CD8-positive, alpha-beta memory T cell (primary cell): ENCODE results near the gene PDIA4. TPM values are rescaled to one million over a fixed set of nuclear protein-coding genes. Genes with fewer than 3 reads are reported as not detected.

Source experiments
- CTCF ChIA-PET: fragments of 350-600 bp; sonication (Branson Sonifier 250); formaldehyde crosslinking; loops from one replicate; lab custom pipeline; 2021; ENCODE audit warnings: antibody characterized with exemption; lab: Charles Lee
- POLR2A ChIA-PET: fragments of 350-600 bp; sonication (Branson Sonifier 250); formaldehyde crosslinking; loops from one replicate; lab custom pipeline; 2021; ENCODE audit warnings: antibody characterized with exemption; lab: Charles Lee
- DNase-seq, 5 donors: peaks; one replicate each; pipeline versions ENCODE4 v3.0.0 to v3.0.0-alpha.2; 2020 to 2022; ENCODE audit warnings: mixed read lengths in 1 of 5
- H3K27ac ChIP-seq: one replicate; pipeline ENCODE4 v1.7.0; 2013; ENCODE audit warnings: low read depth, mild to moderate bottlenecking, low read length, moderate library complexity
- H3K27me3 ChIP-seq: 2 replicates; pipeline ENCODE4 v1.7.0; 2013; ENCODE audit warnings: low read length, mild to moderate bottlenecking; ENCODE audit not compliant: insufficient read depth, poor library complexity, severe bottlenecking
- H3K36me3 ChIP-seq: 2 replicates; pipeline ENCODE4 v1.7.0; 2013; ENCODE audit warnings: mild to moderate bottlenecking, low read length, moderate library complexity; ENCODE audit not compliant: insufficient read depth
- H3K4me1 ChIP-seq: 2 replicates; pipeline ENCODE4 v1.7.0; 2013; ENCODE audit warnings: mild to moderate bottlenecking, low read length, moderate library complexity; ENCODE audit not compliant: insufficient read depth
- H3K4me3 ChIP-seq: 2 replicates; pipeline ENCODE4 v1.7.0; 2013; ENCODE audit warnings: mild to moderate bottlenecking, low read length
- H3K9me3 ChIP-seq: 2 replicates; pipeline ENCODE4 v1.7.0; 2013; ENCODE audit warnings: mild to moderate bottlenecking, low read length
- H3K27ac Mint-ChIP-seq, 8 donors: one replicate each; pipeline ENCODE4 v1.8.0; 2020 to 2021; ENCODE audit warnings: mixed read lengths in 8 of 8, mild to moderate bottlenecking in 6 of 8, inconsistent platforms in 3 of 8, moderate library complexity in 3 of 8
- H3K27me3 Mint-ChIP-seq, 2 donors: one replicate each; pipeline ENCODE4 v1.8.0; 2020 to 2021; ENCODE audit warnings: mixed read lengths in 2 of 2, mild to moderate bottlenecking in 1 of 2, moderate library complexity in 1 of 2
- H3K36me3 Mint-ChIP-seq, 3 donors: one replicate each; pipeline ENCODE4 v1.8.0; 2020 to 2021; ENCODE audit warnings: mixed read lengths in 3 of 3, inconsistent platforms in 1 of 3, mild to moderate bottlenecking in 1 of 3
- H3K4me1 Mint-ChIP-seq, 3 donors: one replicate each; pipeline ENCODE4 v1.8.0; 2020 to 2021; ENCODE audit warnings: mixed read lengths in 3 of 3, inconsistent platforms in 1 of 3, mild to moderate bottlenecking in 1 of 3
- H3K4me3 Mint-ChIP-seq, 7 donors: one replicate each; pipeline ENCODE4 v1.8.0; 2020 to 2021; ENCODE audit warnings: mixed read lengths in 7 of 7, mild to moderate bottlenecking in 6 of 7, moderate library complexity in 4 of 7, inconsistent platforms in 2 of 7
- H3K9me3 Mint-ChIP-seq, 5 donors: one replicate each; pipeline ENCODE4 v1.8.0; 2020 to 2022; ENCODE audit warnings: mixed read lengths in 5 of 5, mild to moderate bottlenecking in 3 of 5, moderate library complexity in 2 of 5, inconsistent platforms in 1 of 5
- polyA plus RNA-seq: library from polyadenylated mRNA; unstranded; fragments of 300-500 nt; fragmentation: Illumina TruSeq; gene quantifications from one replicate; pipeline ENCODE4 v1.2.3, GENCODE V29; 2021
- total RNA-seq, 2 experiments: library from RNA; stranded (reverse); gene quantifications; one replicate each; pipeline ENCODE4 v1.2.3, GENCODE V29; 2021

Gene PDIA4
- total and polyA plus RNA-seq, 3 experiments from 2014 or later = 91.1 to 113 (median 92.1) TPM

DNA sequence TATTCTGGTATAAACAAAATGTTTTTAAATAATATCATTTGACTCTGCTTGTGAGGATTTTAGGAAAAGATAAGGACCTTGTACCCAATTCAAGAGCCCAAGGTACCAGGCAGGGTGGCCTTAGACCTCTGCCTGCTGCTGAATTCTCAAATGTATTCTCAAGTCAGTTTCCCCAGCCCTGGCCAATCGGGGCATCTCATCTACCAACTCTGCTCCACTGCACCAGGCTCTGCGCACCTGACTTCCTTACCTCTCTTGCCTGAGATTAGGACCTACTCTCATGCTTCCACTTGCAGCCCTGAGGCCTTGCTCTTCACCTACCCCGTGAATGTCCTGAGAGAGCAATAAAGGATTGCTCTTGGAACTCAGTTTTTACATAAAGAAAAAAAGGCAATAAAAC, 74.6 kb downstream of the PDIA4 start:
- ChIA-PET POLR2A (no interaction called here), CTCF (no interaction called here)
- DNase-seq = no peak
- no peaks in the 10 kb centered on the region for H3K9me3 Mint-ChIP-seq
- no peaks in the 10 kb centered on the region for H3K4me1 Mint-ChIP-seq
- H3K36me3 Mint-ChIP-seq = no peaks in the 10 kb centered on the region
- Histone ChIP-seq H3K27me3 (no peaks in the 10 kb centered on the region), H3K9me3 (no peaks in the 10 kb centered on the region), H3K27ac (no peak overlapping the region), H3K36me3 (no peaks in the 10 kb centered on the region), H3K4me3 (no peak overlapping the region), H3K4me1 (no peaks in the 10 kb centered on the region)
- no peak overlapping the region for H3K4me3 Mint-ChIP-seq
- peaks cover 0 to 2% of the 10 kb centered on the region in 2 donors for H3K27me3 Mint-ChIP-seq
- no peak overlapping the region for H3K27ac Mint-ChIP-seq

Other genes with a start within 250 kb of the PDIA4 start
- 100 to 1,000 TPM; 123 to 125 TPM for gene EZH2, start 144.2 kb downstream of the PDIA4 start, total RNA-seq
- gene EZH2, start 144.2 kb downstream of the PDIA4 start, polyA plus RNA-seq = 4.8 TPM
- 1 to 10 TPM; 8.5 to 9.2 TPM for gene ZNF786, start 62.2 kb upstream of the PDIA4 start, total RNA-seq
- gene ZNF786, start 62.2 kb upstream of the PDIA4 start, polyA plus RNA-seq = 17.3 TPM
- gene ZNF425, start 97.8 kb upstream of the PDIA4 start, total RNA-seq = 1 to 10 TPM; 1.4 to 1.8 TPM
- 1.7 TPM for gene ZNF425, start 97.8 kb upstream of the PDIA4 start, polyA plus RNA-seq
- gene ZNF398, start 118.9 kb upstream of the PDIA4 start, total RNA-seq = 10 to 100 TPM; 15.7 to 16.4 TPM
- 13.0 TPM for gene ZNF398, start 118.9 kb upstream of the PDIA4 start, polyA plus RNA-seq
- gene ZNF282, start 167.0 kb upstream of the PDIA4 start, total RNA-seq = 10 to 100 TPM; 35.8 to 36.6 TPM
- gene ZNF282, start 167.0 kb upstream of the PDIA4 start, polyA plus RNA-seq = 1.5 TPM
- 10 to 100 TPM; 14.7 to 16.6 TPM for gene ZNF212, start 211.1 kb upstream of the PDIA4 start, total RNA-seq
- gene ZNF212, start 211.1 kb upstream of the PDIA4 start, polyA plus RNA-seq = 8.6 TPM
- 10 to 100 TPM; 19.7 to 20.4 TPM for gene ZNF783, start 233.7 kb upstream of the PDIA4 start, total RNA-seq
- gene ZNF783, start 233.7 kb upstream of the PDIA4 start, polyA plus RNA-seq = 5.0 TPM